GM18868 (cell line): ENCODE data around the gene CYTH3.
"Not testable (repeated sequence)": the region's sequence is repeated elsewhere in the genome, so short reads cannot be mapped to it uniquely, and the experiment has no call there.

Source experiments
- ATAC-seq: cut with Tn5 transposase; IDR thresholded peaks from one replicate; pipeline ENCODE4 v1.9.1; 2021; ENCODE audit warnings: mild to moderate bottlenecking, moderate library complexity; ENCODE audit not compliant: unreplicated experiment

Gene CYTH3

GRCh38 chr7:6200971-6201370, 71.5 kb downstream of the CYTH3 start:
- ATAC-seq = no peak

GRCh38 chr7:6198689-6199595, 73.5 kb downstream of the CYTH3 start:
- no peak for ATAC-seq

GRCh38 chr7:6197801-6198551, 74.4 kb downstream of the CYTH3 start:
- no peak for ATAC-seq

- ATAC-seq = no peak
These were observed 78.7 kb downstream of the CYTH3 start for GRCh38 chr7:6193709-6194108.

- not testable (repeated sequence) for ATAC-seq
These were observed 81.9 kb downstream of the CYTH3 start for GRCh38 chr7:6190563-6190962.

- no peak for ATAC-seq
These were observed 84.0 kb downstream of the CYTH3 start for GRCh38 chr7:6188389-6188788.

GRCh38 chr7:6186577-6186976, 85.8 kb downstream of the CYTH3 start:
- ATAC-seq = no peak

GRCh38 chr7:6182993-6183392, 89.4 kb downstream of the CYTH3 start:
- no peak for ATAC-seq

- no peak for ATAC-seq
These were observed 91.3 kb downstream of the CYTH3 start for GRCh38 chr7:6181136-6181535.

- no peak for ATAC-seq
These were observed 92.1 kb downstream of the CYTH3 start for GRCh38 chr7:6180344-6180725.

- no peak for ATAC-seq
These were observed 92.6 kb downstream of the CYTH3 start for GRCh38 chr7:6179620-6180343.

- no peak for ATAC-seq
These were observed 94.0 kb downstream of the CYTH3 start for GRCh38 chr7:6178298-6179029.

- ATAC-seq = no peak
These were observed 96.8 kb downstream of the CYTH3 start for GRCh38 chr7:6175645-6176044.

GRCh38 chr7:6172910-6173295, 99.5 kb downstream of the CYTH3 start:
- ATAC-seq = no peak

GRCh38 chr7:6172224-6172909, 100.1 kb downstream of the CYTH3 start:
- no peak for ATAC-seq

GRCh38 chr7:6171532-6172223, 100.7 kb downstream of the CYTH3 start:
- no peak for ATAC-seq

GRCh38 chr7:6170571-6171531, 101.6 kb downstream of the CYTH3 start:
- ATAC-seq = no peak

GRCh38 chr7:6169805-6170520, 102.5 kb downstream of the CYTH3 start:
- ATAC-seq = no peak
